ENCODE results near the gene ADCY7.

Gene ADCY7

GRCh38 chr16:50302472-50303005, 36.2 kb downstream of the ADCY7 start:
- H3K9me3 ChIP-seq (ENCODE audit: control insufficient read depth, insufficient read depth, low read depth, low read length), result no peaks in the 10 kb centered on the region
- H3K4me3 ChIP-seq (ENCODE audit: low read depth, low read length), result no peak overlapping the region
- no peaks in the 10 kb centered on the region for H3K36me3 ChIP-seq (ENCODE audit: control insufficient read depth, insufficient read depth, low read length)
- no peaks in the 10 kb centered on the region for H3K27me3 ChIP-seq (ENCODE audit: control insufficient read depth, insufficient read depth, low read length)
- no peaks in the 10 kb centered on the region for H3K4me1 ChIP-seq (ENCODE audit: control insufficient read depth, insufficient read depth, low read length)
- H3K27ac ChIP-seq (ENCODE audit: low read depth, low read length), result no peak overlapping the region
- no peak overlapping the region for H3K9ac ChIP-seq (ENCODE audit: low read length)

- Histone ChIP-seq H3K9me3 (ENCODE audit: control insufficient read depth, insufficient read depth, low read depth, low read length) (no peaks in the 10 kb centered on the region), H3K36me3 (ENCODE audit: control insufficient read depth, insufficient read depth, low read length) (no peaks in the 10 kb centered on the region), H3K4me3 (ENCODE audit: low read depth, low read length) (no peak overlapping the region), H3K9ac (ENCODE audit: low read length) (no peak overlapping the region), H3K27ac (ENCODE audit: low read depth, low read length) (no peak overlapping the region), H3K27me3 (ENCODE audit: control insufficient read depth, insufficient read depth, low read length) (no peaks in the 10 kb centered on the region), H3K4me1 (ENCODE audit: control insufficient read depth, insufficient read depth, low read length) (no peaks in the 10 kb centered on the region)
Observed at GRCh38 chr16:50303041-50303604, 36.8 kb downstream of the ADCY7 start.

- Histone ChIP-seq H3K4me1 (ENCODE audit: control insufficient read depth, insufficient read depth, low read length) (no peaks in the 10 kb centered on the region), H3K36me3 (ENCODE audit: control insufficient read depth, insufficient read depth, low read length) (no peaks in the 10 kb centered on the region), H3K4me3 (ENCODE audit: low read depth, low read length) (no peak overlapping the region)
Observed at GRCh38 chr16:50303605-50304466, 37.5 kb downstream of the ADCY7 start.

GRCh38 chr16:50304467-50305440, 38.4 kb downstream of the ADCY7 start:
- Histone ChIP-seq H3K9me3 (ENCODE audit: control insufficient read depth, insufficient read depth, low read depth, low read length) (no peaks in the 10 kb centered on the region), H3K36me3 (ENCODE audit: control insufficient read depth, insufficient read depth, low read length) (no peaks in the 10 kb centered on the region), H3K9ac (ENCODE audit: low read length) (no peak overlapping the region), H3K4me1 (ENCODE audit: control insufficient read depth, insufficient read depth, low read length) (no peaks in the 10 kb centered on the region), H3K27me3 (ENCODE audit: control insufficient read depth, insufficient read depth, low read length) (no peaks in the 10 kb centered on the region), H3K27ac (ENCODE audit: low read depth, low read length) (no peak overlapping the region), H3K4me3 (ENCODE audit: low read depth, low read length) (no peak overlapping the region)

More at GRCh38 chr16:50303605-50304466, 37.5 kb downstream of the ADCY7 start:
- no peaks in the 10 kb centered on the region for H3K9me3 ChIP-seq (ENCODE audit: control insufficient read depth, insufficient read depth, low read depth, low read length)
- no peaks in the 10 kb centered on the region for H3K27me3 ChIP-seq (ENCODE audit: control insufficient read depth, insufficient read depth, low read length)
- H3K27ac ChIP-seq (ENCODE audit: low read depth, low read length), result no peak overlapping the region
- no peak overlapping the region for H3K9ac ChIP-seq (ENCODE audit: low read length)

- Histone ChIP-seq H3K27me3 (ENCODE audit: control insufficient read depth, insufficient read depth, low read length) (no peaks in the 10 kb centered on the region), H3K36me3 (ENCODE audit: control insufficient read depth, insufficient read depth, low read length) (no peaks in the 10 kb centered on the region), H3K27ac (ENCODE audit: low read depth, low read length) (no peak overlapping the region), H3K9me3 (ENCODE audit: control insufficient read depth, insufficient read depth, low read depth, low read length) (no peaks in the 10 kb centered on the region), H3K9ac (ENCODE audit: low read length) (no peak overlapping the region), H3K4me3 (ENCODE audit: low read depth, low read length) (no peak overlapping the region), H3K4me1 (ENCODE audit: control insufficient read depth, insufficient read depth, low read length) (no peaks in the 10 kb centered on the region)
Observed at GRCh38 chr16:50305441-50306061, 39.2 kb downstream of the ADCY7 start.

GRCh38 chr16:50306287-50306686, 39.9 kb downstream of the ADCY7 start:
- Histone ChIP-seq H3K27me3 (ENCODE audit: control insufficient read depth, insufficient read depth, low read length) (no peaks in the 10 kb centered on the region), H3K4me3 (ENCODE audit: low read depth, low read length) (no peak overlapping the region), H3K27ac (ENCODE audit: low read depth, low read length) (no peak overlapping the region), H3K9me3 (ENCODE audit: control insufficient read depth, insufficient read depth, low read depth, low read length) (no peaks in the 10 kb centered on the region), H3K36me3 (ENCODE audit: control insufficient read depth, insufficient read depth, low read length) (no peaks in the 10 kb centered on the region), H3K4me1 (ENCODE audit: control insufficient read depth, insufficient read depth, low read length) (no peaks in the 10 kb centered on the region), H3K9ac (ENCODE audit: low read length) (no peak overlapping the region)

- Histone ChIP-seq H3K27ac (ENCODE audit: low read depth, low read length) (no peak overlapping the region), H3K4me1 (ENCODE audit: control insufficient read depth, insufficient read depth, low read length) (no peaks in the 10 kb centered on the region), H3K4me3 (ENCODE audit: low read depth, low read length) (no peak overlapping the region), H3K27me3 (ENCODE audit: control insufficient read depth, insufficient read depth, low read length) (no peaks in the 10 kb centered on the region), H3K36me3 (ENCODE audit: control insufficient read depth, insufficient read depth, low read length) (no peaks in the 10 kb centered on the region; the same call in 1 of the 2 replicates), H3K9ac (ENCODE audit: low read length) (no peak overlapping the region), H3K9me3 (ENCODE audit: control insufficient read depth, insufficient read depth, low read depth, low read length) (no peaks in the 10 kb centered on the region)
Observed at GRCh38 chr16:50308237-50308965, 42.0 kb downstream of the ADCY7 start.

- H3K9me3 ChIP-seq (ENCODE audit: control insufficient read depth, insufficient read depth, low read depth, low read length), result no peaks in the 10 kb centered on the region
- peaks cover 7% of the 10 kb centered on the region for H3K36me3 ChIP-seq (ENCODE audit: control insufficient read depth, insufficient read depth, low read length)
- no peak overlapping the region for H3K9ac ChIP-seq (ENCODE audit: low read length)
- no peaks in the 10 kb centered on the region; the same call in 1 of the 2 replicates for H3K4me1 ChIP-seq (ENCODE audit: control insufficient read depth, insufficient read depth, low read length)
- H3K27me3 ChIP-seq (ENCODE audit: control insufficient read depth, insufficient read depth, low read length), result no peaks in the 10 kb centered on the region
- no peak overlapping the region for H3K27ac ChIP-seq (ENCODE audit: low read depth, low read length)
- no peak overlapping the region for H3K4me3 ChIP-seq (ENCODE audit: low read depth, low read length)
Observed at GRCh38 chr16:50309156-50309526, 42.8 kb downstream of the ADCY7 start.

- H3K36me3 ChIP-seq (ENCODE audit: control insufficient read depth, insufficient read depth, low read length), result peaks cover 12% of the 10 kb centered on the region
- no peaks in the 10 kb centered on the region for H3K27me3 ChIP-seq (ENCODE audit: control insufficient read depth, insufficient read depth, low read length)
- no peaks in the 10 kb centered on the region for H3K9me3 ChIP-seq (ENCODE audit: control insufficient read depth, insufficient read depth, low read depth, low read length)
- H3K4me1 ChIP-seq (ENCODE audit: control insufficient read depth, insufficient read depth, low read length), result no peaks in the 10 kb centered on the region; the same call in 1 of the 2 replicates
- no peak overlapping the region for H3K4me3 ChIP-seq (ENCODE audit: low read depth, low read length)
- no peak overlapping the region for H3K9ac ChIP-seq (ENCODE audit: low read length)
- no peak overlapping the region for H3K27ac ChIP-seq (ENCODE audit: low read depth, low read length)
Observed at GRCh38 chr16:50309527-50310307, 43.4 kb downstream of the ADCY7 start.
